Stomach smooth muscle (tissue), 2 donors: ENCODE results near the gene SAMD14.

Source experiments
- H3K27ac ChIP-seq: one replicate; pipeline ENCODE4 v1.7.0; 2013; ENCODE audit warnings: mild to moderate bottlenecking, low read length, inconsistent platforms
- H3K27me3 ChIP-seq, 2 donors: one replicate each; pipeline ENCODE4 v1.7.0; 2013; ENCODE audit warnings: low read length in 2 of 2; ENCODE audit not compliant: insufficient read depth in 2 of 2, control insufficient read depth in 1 of 2
- H3K36me3 ChIP-seq, 2 donors: one replicate each; pipeline ENCODE4 v1.7.0; 2013; ENCODE audit warnings: low read length in 2 of 2; ENCODE audit not compliant: control insufficient read depth in 2 of 2, insufficient read depth in 2 of 2
- H3K4me1 ChIP-seq: one replicate; pipeline ENCODE4 v1.7.0; 2013; ENCODE audit warnings: low read length; ENCODE audit not compliant: control insufficient read depth, insufficient read depth
- H3K4me3 ChIP-seq, 2 donors: one replicate each; pipeline ENCODE4 v1.7.0; 2013; ENCODE audit warnings: low read length in 2 of 2
- H3K9ac ChIP-seq, 2 donors: one replicate each; pipeline ENCODE4 v1.7.0; 2013; ENCODE audit warnings: low read length in 2 of 2, mild to moderate bottlenecking in 1 of 2
- H3K9me3 ChIP-seq, 2 donors: one replicate each; pipeline ENCODE4 v1.7.0; 2013; ENCODE audit warnings: low read length in 2 of 2; ENCODE audit not compliant: control insufficient read depth in 2 of 2
- donor health status: healthy.
- donor health status: Pancreatic carcinoma.

Gene SAMD14

DNA sequence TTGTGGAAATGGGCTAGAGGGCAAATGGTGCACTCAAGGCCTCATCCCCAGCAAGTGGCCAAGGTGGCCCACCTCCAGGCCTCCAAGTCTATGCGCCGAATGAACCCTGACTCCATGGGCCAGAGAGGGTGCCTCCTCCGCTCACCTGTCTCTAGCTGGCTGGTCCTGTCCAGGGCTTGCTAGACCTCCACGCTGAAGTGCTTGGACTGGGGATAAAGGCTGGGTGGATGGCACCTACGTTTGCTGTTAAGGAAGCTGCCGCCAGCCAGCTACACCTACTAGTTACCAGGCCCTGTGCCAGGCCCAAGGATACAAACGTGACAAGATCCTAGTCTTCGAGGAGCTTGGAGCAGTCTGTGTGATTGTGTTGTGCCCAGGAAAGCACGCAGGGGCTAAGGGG is 35.1 kb upstream of the SAMD14 start:
- Histone ChIP-seq H3K36me3 (peaks cover 0 to 4% of the 10 kb centered on the region in 2 donors), H3K9ac (peak overlapping the region in 1 of 2 donors; percentile 84), H3K4me1 (peaks cover 63% of the 10 kb centered on the region), H3K9me3 (no peaks in the 10 kb centered on the region), H3K27ac (peak overlapping the region; percentile 90), H3K4me3 (peak overlapping the region in 1 of 2 donors; percentile 76), H3K27me3 (no peaks in the 10 kb centered on the region)

DNA sequence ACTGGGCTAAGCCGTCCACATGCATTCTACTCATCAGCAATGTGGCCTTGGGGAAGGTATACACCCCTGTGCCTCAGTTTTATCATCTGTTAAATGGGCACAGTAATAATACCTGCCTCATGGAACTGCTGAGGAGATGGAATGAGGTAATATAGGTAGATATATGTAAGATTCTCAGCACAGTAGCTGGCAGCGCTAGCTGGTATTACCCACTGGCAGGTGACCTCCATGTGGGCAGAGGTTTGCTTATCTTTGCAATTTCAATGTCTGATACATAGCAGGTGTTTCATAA is 34.7 kb upstream of the SAMD14 start:
- no peaks in the 10 kb centered on the region for H3K9me3 ChIP-seq
- H3K27me3 ChIP-seq: no peaks in the 10 kb centered on the region
- H3K36me3 ChIP-seq: peaks cover 0 to under 1% of the 10 kb centered on the region in 2 donors
- H3K9ac ChIP-seq: no peak overlapping the region
- H3K4me1 ChIP-seq: peaks cover 63% of the 10 kb centered on the region
- no peak overlapping the region for H3K4me3 ChIP-seq
- no peak overlapping the region for H3K27ac ChIP-seq

DNA sequence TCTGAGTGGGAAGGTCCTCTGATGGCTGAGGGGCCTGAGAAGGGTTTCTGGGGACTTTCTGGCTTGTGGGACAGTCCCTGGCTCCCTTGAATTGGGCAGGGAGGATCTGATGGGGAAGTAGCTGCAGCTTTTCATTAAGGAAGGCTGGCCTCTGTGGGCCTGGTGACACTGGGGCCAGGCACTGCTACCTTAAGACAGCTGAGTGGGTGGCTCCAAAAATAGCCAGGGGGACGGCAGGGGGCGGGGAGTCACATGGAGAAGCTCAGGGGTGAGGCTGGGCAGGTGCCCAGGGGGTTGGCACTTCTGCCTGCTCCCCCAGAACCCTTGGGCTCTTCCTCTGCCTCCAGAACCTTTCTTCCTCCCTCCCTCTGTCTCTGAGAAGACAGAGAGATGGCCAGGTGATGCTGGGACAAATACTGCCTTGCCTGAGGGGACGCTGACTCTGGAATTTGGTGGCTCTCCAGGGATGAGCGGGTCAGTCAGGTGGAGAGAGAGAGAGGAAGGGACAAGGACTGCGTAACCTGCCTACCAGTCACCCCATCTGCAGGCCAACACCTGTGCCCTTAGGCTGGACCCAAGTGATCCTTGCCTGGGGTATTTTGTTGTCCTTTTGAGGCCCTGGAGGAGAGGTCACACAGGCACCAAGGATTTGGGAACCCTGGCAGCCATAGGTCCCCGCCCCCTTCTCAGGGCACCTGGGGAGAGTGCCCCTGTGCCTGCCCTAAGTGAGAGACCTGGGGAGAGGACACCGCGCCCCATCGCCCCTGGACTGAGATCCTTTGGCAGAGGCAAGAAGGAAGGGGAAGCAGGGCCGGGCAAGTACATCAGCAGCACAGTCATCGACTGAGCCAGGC is 34.1 kb upstream of the SAMD14 start:
- Histone ChIP-seq H3K27ac (no peak overlapping the region), H3K9me3 (no peaks in the 10 kb centered on the region), H3K4me1 (peaks cover 60% of the 10 kb centered on the region), H3K4me3 (no peak overlapping the region), H3K27me3 (no peaks in the 10 kb centered on the region), H3K36me3 (no peaks in the 10 kb centered on the region), H3K9ac (no peak overlapping the region)

DNA sequence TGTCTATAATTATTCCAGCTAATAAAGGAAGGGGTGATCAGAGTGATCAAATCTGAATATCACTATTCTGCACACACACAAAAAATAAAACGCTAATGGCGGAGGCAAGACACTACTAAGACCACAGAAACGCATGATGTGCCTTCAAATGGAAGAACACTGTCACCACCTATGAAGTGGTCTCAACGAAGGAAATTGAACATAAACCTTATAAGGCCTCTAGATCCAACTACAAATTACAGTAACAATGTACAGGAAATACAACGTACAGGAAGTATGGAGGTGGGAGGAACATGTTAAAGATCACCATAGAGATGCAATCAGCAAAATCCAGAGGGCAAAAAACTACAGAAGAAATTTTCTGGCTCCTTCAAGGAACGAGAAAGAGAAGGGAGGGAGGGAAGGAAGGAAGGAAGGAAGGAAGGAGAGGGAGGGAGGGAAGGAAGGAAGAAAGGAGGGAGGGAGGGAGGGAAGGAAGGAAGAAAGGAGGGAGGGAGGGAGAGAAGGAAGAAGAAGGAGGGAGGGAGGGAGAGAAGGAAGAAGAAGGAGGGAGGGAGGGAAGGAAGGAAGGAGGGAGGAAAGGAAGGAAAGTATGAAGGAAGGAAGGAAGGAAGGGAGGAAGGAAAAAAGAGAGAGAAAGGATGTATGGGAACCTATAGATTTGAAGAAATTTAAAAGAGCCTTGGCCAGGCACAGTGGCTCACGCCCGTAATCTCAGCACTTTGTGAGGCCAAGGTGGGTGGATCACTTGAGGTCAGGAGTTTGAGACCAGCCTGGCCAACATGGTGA is 32.7 kb upstream of the SAMD14 start:
- Histone ChIP-seq H3K9me3 (no peaks in the 10 kb centered on the region), H3K4me3 (no peak overlapping the region), H3K27me3 (no peaks in the 10 kb centered on the region), H3K36me3 (no peaks in the 10 kb centered on the region), H3K27ac (no peak overlapping the region), H3K4me1 (peaks cover 46% of the 10 kb centered on the region), H3K9ac (no peak overlapping the region)

DNA sequence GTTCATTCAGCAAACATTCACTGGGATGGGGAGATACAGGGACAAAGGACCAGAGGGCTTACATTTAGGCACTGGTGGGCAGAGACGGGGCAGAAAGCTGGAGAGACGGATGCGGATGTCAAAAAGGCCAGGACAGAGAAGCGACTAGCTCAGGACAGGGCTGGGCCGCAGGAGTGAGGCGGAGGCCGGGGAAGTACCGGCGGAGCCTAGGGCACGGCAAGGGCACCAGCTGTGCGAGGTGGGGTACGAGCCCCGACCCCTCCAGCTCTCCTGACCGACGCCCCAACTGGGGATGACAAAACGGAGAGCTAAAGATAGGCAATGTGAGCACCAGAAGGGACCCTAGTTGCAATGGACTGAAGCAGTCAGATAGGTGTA is 31.9 kb upstream of the SAMD14 start:
- Histone ChIP-seq H3K4me3 (peak overlapping the region; percentile 55 to 87), H3K36me3 (no peaks in the 10 kb centered on the region), H3K27me3 (no peaks in the 10 kb centered on the region), H3K9me3 (no peaks in the 10 kb centered on the region), H3K4me1 (peaks cover 38% of the 10 kb centered on the region), H3K27ac (peak overlapping the region; percentile 70), H3K9ac (peak overlapping the region; percentile 51 to 57)

DNA sequence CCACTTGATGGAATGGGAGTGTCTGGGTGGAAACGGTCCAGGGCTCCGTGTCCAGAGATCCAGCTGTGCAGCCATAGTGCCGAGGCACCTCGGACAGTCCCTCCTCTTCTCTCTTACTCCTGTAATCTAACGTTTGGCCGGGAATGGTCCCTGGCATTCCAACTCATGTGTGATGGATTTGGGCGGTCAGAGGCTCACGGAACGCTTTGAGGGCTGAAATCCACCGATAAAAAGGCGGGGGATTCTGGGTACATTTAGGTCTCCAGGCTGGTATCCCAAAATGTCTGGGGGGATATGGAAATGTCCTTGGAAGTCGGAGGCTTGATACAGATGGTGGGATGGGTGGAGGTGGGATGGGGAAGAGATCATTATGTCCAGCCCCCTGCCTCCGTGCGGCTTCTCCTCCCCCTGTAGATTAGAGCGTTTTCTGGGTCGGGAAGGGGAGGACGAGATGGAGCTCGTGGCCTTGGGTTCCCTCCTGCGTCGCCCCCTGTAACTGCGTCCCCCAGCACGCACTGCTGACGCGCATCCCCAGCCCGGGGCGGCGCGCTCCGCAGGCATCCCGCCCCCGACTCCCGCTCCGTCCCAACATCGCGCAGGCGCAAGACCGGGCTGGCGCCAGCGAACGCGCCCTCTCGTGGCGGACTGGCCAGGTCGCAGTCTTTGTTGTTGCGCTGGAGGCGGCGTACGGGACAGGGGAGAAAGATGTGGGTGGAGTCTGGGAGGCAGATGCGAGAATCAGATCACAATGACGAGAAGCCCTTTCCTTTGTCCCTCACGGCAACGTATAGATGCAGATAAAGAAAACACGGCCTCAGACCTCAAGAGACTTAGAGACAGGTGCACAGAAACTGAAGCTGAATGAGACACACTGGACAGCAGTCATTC is 31.3 kb upstream of the SAMD14 start:
- Histone ChIP-seq H3K27ac (peak overlapping the region; percentile 70), H3K27me3 (no peaks in the 10 kb centered on the region), H3K36me3 (no peaks in the 10 kb centered on the region), H3K4me1 (peaks cover 37% of the 10 kb centered on the region), H3K4me3 (peak overlapping the region; percentile 85 to 87), H3K9ac (peak overlapping the region; percentile 60 to 78), H3K9me3 (no peaks in the 10 kb centered on the region)

DNA sequence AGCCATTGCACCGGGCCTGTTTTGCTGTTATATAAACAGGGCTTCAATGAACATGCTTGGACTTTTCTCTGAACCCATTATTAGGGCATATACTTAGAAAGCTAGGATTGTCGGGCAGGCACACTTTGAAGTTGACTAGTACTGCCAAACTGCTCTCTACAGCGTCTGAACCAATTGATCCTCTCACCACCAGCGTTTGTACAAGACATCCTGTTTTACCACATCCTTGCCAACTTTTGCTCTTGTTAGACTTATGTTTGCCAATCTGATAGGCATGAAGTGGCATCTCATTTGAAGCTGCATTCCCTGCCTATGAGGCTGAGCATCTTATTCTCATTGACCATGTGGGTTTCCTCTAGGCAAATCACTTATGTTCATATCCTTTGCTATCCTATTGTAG is 27.9 kb upstream of the SAMD14 start:
- Histone ChIP-seq H3K36me3 (no peaks in the 10 kb centered on the region), H3K4me1 (peaks cover 40% of the 10 kb centered on the region), H3K9me3 (no peaks in the 10 kb centered on the region), H3K27ac (no peak overlapping the region), H3K27me3 (no peaks in the 10 kb centered on the region), H3K9ac (no peak overlapping the region), H3K4me3 (no peak overlapping the region)

DNA sequence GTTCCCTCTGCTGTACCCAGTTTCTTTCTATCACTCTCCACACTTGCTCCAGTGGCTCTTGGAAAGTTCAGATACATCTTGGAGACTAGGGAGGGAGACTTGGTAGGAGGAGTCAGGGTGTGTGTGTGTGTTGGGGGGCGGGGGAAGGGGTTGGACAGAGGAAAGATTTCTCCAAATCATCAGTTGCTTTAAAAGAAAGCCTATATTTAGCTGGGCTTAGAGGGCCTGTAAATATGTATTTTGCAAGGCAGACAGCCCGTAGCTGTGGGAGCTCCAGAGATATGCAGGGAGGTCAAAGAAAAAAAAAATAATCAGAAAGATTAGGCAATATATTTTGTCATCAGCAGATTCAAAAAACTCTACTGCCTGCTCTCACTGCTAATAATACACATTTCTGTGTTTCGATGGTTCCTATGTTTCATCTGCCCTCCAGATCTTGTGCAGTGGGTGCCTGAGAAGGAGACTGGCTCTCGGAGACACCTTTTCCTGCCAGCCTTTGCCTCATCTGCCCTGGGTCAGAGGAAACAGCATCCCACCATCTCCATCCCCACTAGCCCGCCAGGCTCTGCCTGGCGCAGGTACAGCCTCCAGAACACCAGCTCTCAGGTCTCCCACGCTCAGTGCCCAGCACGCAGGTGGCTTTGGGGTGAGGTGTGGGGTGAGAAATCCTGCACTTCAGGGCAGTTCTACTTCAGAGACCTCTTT is 25.3 kb upstream of the SAMD14 start:
- H3K4me1 ChIP-seq: peaks cover 43% of the 10 kb centered on the region

DNA sequence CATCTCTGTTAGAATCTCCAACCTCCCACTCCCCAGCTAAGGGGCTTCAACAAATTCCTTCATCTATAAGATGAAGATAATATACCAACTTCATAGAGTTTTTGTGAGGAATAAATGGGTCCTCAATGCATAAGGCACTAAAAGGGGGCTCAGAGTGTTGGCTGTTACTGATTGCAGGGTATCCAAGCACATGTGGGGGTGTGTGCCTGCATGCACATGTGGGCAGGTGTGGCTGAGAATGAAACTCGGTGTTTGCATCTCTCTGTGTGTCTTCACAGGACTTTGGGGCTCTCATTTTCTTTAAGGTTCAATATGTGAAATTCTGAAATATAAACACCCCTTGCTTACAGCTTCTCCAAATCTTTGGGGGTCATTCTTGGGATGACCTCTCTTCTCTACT is 24.6 kb upstream of the SAMD14 start:
- Histone ChIP-seq H3K9ac (no peak overlapping the region), H3K4me1 (peaks cover 43% of the 10 kb centered on the region), H3K36me3 (no peaks in the 10 kb centered on the region), H3K27ac (peak overlapping the region; percentile 71), H3K4me3 (peak overlapping the region in 1 of 2 donors; percentile 22), H3K27me3 (no peaks in the 10 kb centered on the region), H3K9me3 (no peaks in the 10 kb centered on the region)

More for the DNA sequence above, 25.3 kb upstream of the SAMD14 start:
- Histone ChIP-seq H3K27me3 (no peaks in the 10 kb centered on the region), H3K36me3 (no peaks in the 10 kb centered on the region), H3K27ac (peak overlapping the region; percentile 71), H3K4me3 (peak overlapping the region in 1 of 2 donors; percentile 22), H3K9ac (peak overlapping the region in 1 of 2 donors; percentile 55), H3K9me3 (no peaks in the 10 kb centered on the region)
